Activated CD4-positive, alpha-beta T cell treated with anti-CD3 and anti-CD28 coated beads for 48 hours (primary cell): ENCODE results near the gene DUSP2.

Experiments used
- DNase-seq: peaks from one replicate; pipeline ENCODE4 v3.0.0-alpha.2; 2020

DUSP2 gene

DNA sequence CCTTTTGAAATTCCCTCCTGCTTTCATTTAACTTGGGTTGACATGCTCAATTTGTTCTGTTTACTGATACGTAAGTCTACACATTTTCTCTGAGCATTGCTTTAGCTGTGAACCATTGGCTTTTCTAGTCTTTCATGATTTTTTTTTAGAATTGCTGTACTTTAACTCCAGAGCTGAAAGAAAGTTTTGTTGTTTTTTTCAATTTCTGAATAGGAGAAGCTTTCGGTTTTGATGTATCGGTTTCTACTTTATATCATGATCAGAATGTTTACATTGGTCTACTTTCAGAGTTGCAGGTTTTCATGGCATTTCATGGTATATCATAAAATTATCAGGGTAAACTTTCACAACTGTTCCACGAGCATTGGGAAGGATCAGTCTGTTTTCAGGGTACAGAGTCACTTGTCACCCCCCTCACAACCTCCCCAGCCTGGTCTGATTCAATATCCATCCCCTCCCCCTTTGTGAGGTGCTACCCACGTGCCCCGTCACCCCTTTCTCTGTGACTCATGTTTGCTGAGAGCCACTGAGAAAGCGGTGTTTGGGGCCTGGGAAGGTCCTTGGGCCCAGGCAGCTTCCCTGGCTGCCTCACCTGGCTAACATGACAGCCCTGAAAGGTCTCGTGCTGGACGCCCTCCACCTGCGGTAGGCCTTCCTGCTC is 14.0 kb downstream of the DUSP2 start:
- DNase-seq: peak; percentile 64

DNA sequence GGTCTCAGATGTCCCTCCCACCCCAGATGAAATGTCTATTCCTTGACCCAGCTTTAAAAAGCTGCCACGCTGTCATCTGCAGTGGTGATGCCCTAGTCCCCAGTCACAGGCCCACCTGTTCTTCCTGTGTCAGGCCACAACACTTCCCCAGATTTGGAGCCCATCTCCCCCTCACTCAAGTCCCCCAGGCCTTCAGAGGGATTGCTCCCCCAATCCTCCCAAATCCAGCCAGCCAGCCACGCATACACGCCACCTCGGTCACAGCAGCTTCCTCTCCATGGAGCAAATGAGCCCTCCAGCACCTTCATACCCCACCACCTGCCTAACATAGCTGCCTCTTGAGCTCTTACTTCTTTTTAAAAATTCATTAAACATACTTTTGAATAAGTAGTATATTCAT is 14.8 kb downstream of the DUSP2 start:
- DNase-seq: no peak

DNA sequence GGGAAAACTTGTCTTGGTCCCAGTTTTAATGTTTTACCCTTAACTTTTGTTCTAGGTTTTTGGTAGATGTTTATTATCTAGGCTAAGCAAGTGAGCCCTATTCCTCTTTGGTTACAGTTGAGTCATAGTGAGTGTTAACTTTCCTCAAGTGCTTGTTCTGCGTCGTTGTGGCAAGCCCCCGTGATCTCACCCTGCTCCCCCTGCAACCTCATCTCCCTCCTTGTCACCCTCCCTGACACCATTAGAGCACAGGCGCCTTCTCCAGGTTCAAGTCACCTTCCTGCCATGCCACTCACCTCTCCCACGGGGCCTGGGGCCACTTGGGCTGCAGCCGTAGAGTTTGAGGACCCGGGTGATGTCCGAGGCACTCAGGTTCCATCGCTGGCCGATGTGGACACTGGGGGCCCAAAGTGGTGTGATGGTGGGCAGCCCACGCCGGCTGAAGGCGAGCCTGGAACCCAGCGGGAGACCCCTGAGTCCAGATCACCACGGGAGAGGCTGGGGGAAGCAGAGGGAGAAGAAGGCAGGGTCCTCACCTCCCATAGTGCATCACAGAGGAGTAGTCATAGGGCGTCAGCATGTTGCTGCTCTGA is 15.6 kb downstream of the DUSP2 start:
- no peak for DNase-seq

DNA sequence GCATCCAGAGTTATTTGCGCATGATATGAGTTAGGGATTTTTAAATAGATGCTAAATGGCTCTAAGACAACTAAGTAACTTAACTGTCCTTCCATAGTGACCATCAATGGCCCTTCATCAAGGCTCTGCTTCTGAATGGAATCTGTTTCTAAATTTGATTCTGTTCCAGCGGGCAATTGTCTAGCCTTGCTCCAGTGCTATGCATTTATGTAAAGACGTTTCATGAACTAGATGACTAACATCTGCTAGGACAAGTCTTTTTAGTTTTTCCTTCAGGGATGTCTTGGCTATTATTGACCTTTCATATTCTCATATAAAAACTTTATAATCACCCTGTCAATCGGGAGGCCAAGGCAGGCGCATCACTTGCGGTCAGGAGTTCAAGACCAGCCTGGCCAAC is 16.8 kb downstream of the DUSP2 start:
- no peak for DNase-seq

DNA sequence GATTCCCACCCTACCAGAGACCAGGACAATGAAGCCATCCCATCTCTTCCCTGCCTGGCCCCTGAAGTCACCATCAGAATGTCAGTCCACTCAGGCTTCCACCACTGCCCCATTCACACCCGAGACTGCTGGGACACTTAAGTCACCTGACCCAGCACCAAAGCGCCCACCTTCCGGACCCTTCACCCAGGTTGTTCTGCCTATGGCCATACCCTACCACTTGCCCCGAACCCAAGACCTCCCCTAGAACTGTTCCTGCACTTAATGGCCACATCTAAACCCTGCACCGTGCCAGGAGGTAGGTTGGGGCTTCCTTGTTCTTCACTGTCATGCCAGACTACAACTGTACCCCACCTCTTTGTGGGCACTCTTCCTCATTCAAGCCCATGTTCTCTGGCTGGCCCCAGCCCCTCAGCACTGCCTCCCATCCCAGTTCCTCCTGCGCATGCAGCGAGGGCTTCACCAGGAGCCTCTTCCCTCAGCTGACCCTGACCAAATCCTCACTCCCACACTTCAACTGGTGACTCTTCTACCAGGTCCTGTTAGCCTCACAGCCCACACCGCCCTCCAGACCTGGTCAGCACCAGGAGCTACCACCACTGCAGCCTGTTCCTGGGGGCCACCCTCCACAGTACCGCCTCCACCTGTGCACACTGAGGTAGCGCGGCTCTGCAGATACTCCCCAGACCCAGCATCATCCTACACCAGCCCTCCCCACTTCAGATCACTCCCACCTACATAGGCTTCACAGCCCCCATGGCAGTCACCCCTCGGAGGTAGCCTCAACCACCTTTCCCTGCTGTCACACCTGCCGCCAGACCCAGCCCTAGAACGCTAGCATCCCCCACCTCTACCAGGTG is 20.6 kb downstream of the DUSP2 start:
- DNase-seq: no peak

DNA sequence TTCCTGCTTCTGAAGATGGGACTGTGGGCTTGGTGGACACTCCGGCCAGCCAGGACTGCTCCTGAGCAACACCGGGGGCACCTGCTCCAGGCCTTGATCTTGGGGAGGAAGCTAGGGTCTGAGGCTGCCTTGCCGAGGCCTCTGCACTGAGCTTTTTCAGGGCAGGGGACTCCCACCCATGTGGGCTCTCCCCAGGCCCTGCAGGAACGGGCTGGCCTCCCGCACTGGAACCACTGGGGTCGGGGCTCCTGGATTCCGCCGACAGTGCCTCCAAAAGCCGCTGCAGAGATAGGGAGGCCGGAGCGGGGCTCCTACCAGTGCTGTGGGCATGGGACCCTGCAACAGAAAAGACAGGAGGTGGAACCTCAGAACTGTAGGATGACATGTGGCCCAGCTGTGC is 21.3 kb downstream of the DUSP2 start:
- no peak for DNase-seq

DNA sequence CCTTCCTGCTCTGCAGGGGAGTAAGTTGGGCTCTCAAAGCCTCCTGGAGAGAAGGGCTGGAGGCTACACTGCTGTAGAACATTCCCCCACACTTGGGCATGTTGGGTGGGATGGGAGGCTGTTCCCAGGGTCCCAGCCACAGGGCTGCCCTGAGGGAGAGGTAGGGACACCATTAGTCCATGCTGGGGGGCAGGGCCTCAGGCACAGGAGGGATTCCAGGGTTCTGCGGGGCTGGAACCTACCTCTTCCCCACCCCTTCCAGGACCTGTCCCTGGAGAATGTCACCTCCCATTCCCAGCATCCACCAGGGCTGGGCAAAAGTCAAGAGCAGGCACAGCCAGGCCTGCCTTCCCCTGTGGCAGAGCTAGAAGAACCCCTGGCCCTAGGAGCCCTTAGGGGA is 21.9 kb downstream of the DUSP2 start:
- DNase-seq: no peak

DNA sequence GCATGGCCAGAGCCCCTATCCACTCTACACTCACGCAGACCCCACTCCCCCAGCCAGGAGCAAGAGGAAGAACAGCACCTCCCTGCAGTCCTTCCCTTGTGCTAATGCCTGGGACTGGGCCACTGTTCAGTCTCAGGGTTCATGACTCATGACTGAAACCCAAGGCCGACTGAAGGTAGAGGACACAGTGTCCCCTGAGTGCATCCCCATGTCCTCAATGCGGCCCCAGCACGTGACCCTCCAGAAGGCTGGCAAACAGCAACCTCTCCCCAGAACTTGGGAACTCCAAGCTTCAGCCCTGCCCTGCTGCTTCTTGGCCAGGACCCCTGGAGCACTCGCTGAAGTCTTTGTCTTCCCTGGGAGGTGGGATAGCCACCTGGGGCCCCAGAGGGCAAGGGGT is 22.8 kb downstream of the DUSP2 start:
- DNase-seq: no peak

DNA sequence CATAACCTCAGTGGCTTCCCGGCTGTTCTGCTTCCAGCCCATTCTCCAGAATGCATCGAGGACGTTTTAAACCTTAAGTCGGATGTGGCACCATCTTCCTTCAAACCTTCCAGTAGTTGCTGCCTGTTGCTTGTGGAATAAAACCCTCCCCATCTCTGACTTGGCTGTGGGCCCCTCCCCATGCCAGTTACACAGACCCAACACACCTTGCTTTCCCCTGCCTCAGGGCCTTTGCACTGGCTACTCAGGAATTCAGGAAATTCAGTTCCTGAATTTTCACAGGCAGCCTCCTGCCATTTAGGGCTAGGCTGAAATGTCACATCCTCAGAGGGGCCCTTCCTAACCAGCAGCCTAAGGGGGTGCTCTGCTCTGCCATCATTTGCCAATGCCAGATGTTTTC is 23.8 kb downstream of the DUSP2 start:
- no peak for DNase-seq

DNA sequence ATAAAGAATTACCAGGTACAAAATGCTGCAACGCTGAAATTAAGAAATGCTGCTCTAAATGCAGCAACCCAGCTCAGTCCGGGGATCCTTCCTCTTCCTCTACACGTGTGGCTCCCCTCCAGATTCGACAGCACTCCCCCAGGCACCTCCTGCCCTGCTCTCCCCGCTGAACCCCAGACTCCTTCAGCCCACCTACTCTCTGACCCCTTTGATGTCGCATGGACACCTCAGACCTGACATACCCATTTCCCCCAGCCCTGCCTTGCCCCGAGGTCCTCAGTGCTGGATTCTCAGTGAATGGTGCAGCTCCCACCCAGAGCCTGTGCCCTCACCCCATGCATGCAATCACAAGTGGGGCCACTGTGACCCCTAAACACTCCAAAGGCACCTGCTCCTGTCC is 24.2 kb downstream of the DUSP2 start:
- no peak for DNase-seq

DNA sequence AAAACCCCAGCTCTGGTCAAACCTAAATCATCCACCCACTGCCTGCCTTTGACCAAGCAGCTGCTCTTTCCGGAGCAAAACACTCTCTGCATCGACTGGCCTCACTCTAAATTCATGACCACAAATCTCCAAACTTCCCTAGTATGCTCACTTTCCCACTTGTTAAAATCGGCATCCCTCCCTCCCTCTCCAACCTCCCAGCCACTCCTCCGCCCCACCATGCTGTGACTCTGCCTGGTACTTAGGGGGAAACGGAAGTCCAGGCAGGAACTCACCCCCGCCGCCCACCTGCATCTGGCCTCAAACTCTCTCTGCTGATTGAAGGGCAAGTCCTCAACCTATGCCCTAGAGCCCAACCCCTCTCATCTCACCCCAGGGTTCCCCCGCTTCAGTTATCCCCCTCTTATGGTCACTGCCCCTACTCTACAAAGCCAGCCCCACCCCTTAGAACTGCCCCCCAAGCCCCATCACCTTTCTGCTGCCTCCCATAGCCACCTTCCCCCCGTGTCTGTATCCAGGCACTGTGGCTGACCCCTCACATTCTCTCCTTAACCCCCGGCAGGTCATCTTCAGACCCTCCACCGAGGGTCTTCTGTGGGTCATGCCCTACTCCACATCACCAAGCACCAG is 25.0 kb downstream of the DUSP2 start:
- no peak for DNase-seq

DNA sequence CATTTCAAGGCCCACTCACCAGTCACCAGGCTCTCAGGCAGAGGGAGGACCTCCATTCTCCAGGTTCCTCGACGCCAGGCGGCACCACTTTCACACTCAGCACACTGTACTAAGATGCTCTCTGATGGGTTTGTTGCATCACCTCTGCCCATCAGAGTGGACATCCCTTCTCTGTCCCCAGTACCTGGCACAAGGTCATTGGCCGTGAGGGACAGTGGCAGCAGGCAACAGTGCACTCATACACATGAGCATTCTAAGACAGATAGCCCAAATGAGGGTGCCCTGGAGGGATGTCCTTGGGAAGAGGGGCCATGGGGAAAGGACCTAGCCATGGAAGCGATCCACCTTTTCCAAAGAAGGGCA is 25.9 kb downstream of the DUSP2 start:
- no peak for DNase-seq

DNA sequence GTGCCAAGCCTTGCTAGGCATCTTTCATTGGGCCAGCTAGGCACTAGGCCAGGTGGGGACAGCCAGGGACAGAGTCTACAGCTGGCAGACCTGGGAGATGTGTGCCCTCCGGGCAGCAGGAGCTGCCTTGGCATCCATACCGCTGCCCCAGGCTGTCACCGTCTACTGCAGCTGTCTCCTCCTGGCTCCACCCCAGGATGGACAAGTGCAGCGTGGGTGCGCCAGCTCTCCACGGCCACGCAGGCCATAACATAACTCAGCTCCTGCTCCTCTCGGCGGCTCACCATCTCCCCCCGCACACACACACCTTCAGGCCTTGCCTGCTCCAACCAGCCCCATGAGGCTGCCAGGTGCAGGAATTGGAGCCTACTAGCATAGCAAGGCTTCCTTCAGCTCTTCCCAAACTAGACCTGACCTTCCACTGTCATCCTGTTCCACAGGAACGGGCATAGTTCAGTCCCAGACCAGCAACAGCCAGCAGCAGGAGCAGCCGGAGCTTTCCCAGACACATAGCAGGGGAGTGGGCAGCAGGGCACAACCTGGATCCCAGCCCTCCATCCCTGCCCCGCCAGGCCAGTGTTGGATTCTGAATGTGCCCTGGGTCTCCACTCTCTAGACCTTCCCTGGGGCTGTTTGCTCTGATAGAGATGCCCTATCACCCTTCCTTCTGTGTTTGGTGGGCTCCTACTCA is 26.4 kb downstream of the DUSP2 start:
- DNase-seq: no peak

DNA sequence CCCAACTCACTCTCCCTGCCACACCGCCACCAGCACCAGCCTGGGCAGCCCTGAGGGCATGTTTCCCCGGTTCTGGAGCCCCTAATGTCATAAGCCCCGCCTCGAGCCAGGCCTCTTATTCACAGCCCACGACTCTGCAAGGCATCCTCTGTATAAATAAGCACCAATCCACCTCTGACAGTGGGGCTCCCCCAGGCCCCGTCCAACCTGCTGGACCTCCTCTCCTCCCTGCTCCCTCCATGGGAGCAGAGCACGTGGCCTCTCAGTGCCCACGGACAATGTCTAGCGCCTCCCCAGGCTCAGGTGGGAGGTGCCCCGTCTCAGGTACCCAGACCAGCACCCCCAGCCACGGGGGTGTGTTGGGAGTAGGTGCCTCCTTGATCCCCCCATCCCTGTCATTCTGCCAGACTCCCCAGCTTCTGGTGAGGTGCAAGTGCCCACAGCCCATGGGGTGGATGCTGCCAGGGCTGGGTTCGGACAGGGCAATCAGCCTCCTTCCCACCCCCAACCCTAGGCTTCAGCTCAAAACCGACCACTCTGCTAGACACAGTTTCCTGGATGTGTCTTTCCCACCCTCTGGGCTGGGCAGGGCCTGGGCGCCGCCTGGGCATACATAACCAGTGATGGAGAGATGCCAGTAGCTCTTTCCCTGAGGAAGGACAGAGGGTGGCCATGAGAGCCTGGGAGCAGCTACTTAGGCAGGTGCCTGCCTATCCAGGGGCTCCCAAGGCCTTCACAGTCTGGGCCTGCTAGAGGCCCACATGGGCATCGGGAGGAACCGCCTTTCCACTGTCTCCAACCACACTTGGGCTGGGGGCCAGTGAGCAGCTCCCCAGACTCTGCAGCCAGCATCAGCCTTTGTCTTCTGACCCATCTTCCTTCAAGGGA is 27.3 kb downstream of the DUSP2 start:
- DNase-seq: no peak

DNA sequence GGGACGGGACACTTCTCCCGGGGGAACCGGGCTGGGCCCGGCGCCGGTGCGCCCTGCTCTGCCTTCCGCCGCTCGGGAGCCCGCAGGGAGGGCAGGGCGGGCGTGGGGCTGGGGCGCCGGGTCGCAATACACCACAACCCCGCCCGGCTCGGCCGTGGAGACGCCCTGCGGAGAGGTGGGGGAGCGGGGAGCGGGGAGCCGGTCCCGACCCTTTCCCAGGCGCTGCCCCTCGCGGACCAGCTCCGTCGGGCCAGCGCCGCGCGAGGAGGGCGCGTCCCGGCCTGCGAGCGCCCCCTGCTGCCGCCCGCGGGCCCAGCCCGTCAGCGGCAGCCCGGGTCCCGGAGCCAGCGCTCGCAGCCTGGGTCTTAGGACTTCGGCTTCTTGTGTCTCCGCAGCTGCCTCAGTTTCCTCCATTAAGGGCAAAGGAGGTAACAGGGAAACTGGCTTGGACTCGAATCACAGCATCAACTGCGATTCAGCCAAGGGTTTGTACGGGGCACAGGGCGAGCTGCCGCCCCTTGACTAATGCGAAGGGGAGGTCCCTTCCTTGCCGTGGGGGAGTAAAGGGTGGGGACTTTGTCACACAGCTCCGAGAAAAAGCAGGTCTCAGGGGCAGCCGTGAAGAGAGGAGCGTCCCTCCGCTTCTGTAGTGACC is 28.2 kb downstream of the DUSP2 start:
- peak; percentile 69 for DNase-seq

DNA sequence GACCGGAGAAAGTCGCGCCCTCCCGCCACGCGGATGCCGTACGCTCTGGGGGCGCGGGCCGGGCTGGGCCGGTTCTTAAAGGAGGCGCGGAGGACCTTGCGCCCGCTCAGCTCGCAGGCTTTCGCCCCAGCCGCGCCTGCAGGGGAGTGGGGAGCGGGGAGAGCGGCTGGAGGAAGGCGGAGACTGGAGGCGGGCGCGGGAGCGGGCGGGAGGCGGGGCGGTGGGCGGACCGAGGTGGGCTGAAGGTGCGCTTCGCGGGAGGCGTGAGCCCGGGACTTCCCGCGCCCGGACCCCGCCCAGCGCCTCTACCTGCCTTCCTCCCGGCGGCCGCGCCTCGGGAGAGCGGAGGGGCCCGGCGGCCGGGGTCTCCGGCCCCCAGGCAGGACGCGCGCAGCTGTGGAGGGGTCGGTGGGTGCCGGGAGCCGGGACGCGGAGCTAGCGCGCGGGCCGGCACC is 28.8 kb downstream of the DUSP2 start, which contains the start of gene ADRA2B:
ADRA2B (minus strand) TSS at position 148 of the 455 bp plus-strand sequence. CDS start 422 bp downstream, outside the sequence.
- peak; percentile 76 for DNase-seq

DNA sequence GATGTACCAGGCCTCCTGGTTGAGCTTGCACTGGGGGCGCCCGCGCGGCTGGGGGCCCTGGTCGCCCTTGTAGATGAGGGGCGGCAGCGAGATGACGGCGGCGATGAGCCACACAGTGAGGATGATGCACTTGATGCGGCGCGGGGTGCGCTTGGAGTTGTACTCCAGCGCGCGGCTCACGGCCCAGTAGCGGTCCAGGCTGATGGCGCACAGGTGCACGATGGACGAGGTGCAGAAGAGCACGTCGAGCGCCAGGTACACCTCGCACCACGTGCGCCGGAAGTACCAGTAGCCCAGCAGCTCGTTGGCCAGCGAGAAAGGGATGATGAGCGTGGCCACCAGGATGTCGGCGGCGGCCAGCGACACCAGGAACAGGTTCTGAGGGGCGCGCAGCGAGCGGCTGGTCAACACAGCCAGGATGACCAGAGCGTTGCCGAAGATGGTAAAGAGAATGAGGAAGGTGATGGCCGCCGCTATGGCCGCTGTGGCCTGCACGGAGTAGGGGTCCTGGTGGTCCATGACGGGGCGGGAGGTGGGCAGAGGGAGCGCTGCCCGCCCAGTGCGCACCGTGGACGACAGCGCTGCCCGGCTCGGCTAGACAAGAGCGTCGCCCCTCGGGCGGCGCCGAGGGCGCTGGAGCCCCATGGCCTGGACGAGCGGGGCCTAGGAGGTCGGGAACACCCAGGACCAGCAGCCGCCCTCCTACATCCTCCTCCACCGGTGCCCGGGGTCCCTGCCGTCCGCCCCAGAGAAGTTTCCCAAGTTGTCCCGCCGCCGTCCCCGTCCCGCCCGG is 29.4 kb downstream of the DUSP2 start:
- no peak for DNase-seq

DNA sequence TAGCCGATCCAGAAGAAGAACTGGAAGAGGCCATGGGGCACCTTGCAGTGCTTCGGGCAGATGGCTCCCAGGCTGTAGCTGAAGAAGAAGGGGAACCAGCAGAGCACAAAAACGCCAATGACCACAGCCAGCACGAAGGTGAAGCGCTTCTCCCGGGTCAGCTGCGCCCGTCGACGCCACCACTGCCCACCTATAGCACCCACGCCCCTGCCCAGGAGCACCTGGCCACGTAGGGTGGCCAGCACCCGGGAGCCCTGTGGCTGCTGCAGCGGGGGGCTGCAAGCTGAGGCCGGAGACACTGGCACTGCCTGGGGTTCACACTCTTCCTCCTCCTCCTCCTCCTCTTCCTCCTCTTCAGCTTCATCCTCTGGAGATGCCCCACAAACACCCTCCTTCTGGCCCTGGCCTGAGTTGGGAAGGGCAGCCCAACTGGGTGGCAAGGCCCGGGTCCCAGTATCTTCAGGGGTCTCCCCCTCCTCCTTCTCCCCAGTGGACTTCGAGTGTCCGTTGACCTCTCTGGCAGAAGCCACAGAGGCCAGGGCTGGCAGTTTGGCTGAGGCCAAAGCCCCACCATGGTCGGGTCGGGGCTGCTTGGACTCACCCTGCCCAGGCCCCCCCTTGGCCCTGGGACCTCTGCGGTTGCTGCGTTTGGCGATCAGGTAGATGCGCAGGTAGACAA is 30.2 kb downstream of the DUSP2 start:
- DNase-seq: no peak

DNA sequence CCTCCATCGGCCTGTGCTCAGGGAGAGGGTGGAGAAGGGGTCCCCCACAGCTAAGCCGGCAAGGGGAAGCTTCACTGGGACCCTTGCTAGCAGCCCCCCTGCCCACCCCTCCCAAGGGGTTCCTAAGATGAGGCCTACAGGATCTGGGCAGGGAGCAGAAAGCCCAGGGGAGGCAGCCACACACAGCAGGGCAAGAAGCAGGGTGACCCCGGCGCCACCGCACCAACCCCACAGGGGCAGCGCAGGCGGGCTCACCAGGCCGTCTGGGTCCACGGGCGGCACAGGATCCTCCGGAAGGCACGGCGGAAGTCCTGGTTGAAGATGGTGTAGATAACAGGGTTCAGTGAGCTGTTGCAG is 30.7 kb downstream of the DUSP2 start:
- DNase-seq: no peak

DNA sequence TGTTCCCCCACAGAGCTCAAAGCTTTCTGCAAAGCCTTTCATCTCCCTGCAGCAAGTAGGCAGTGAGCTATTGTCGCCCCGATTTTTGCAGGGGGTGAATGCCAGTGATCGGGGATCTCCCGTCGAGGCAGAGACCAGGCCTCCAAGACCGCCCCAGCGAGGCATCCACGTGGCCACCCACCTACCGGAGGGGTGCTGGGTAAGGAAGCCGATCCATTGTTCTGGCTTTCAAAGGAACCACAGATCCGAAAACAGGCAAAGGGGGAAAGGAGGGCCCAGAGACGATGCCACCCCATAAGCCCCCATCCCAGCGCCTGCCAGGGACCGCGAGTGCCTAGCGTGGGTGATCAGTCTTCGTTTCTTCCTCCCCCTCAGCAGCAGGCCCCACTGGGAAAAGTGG is 31.3 kb downstream of the DUSP2 start:
- no peak for DNase-seq
